ENCODE measurements around the gene R3HDML. TPM values are rescaled to one million over a fixed set of nuclear protein-coding genes. Genes with fewer than 3 reads are reported as not detected.

Gene R3HDML
- total RNA-seq, 1 donor from 2014 or later = not detected

DNA sequence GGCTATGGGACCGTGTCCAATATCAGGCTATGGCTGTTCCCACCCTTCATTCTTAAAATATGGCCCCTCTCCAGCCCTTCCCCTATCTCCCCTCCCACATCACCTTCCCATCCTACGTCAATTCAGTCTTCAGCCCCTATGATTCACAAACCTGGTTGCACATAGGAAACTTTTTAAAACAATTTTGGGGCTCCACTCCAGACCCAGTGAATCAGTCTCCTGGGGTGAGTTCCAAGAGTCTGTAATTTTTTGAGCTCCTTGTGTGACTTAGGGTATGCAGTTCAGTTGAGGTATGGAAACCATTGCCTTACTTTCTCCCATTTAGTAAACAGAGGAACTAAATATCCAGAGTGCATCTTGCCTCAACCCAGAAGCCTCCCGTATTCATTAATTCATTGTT, 24.2 kb downstream of the R3HDML start:
- no peak overlapping the region for H3K4me3 ChIP-seq (ENCODE audit: low read depth, low read length)
- TF ChIP-seq, protein P1, sequence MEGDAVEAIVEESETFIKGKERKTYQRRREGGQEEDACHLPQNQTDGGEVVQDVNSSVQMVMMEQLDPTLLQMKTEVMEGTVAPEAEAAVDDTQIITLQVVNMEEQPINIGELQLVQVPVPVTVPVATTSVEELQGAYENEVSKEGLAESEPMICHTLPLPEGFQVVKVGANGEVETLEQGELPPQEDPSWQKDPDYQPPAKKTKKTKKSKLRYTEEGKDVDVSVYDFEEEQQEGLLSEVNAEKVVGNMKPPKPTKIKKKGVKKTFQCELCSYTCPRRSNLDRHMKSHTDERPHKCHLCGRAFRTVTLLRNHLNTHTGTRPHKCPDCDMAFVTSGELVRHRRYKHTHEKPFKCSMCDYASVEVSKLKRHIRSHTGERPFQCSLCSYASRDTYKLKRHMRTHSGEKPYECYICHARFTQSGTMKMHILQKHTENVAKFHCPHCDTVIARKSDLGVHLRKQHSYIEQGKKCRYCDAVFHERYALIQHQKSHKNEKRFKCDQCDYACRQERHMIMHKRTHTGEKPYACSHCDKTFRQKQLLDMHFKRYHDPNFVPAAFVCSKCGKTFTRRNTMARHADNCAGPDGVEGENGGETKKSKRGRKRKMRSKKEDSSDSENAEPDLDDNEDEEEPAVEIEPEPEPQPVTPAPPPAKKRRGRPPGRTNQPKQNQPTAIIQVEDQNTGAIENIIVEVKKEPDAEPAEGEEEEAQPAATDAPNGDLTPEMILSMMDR (conservative IDR thresholded peaks at IDR 0.05; ENCODE audit: low read depth, low read length) = no peak
- DNase-seq (ENCODE audit: low read depth) = no peak

DNA sequence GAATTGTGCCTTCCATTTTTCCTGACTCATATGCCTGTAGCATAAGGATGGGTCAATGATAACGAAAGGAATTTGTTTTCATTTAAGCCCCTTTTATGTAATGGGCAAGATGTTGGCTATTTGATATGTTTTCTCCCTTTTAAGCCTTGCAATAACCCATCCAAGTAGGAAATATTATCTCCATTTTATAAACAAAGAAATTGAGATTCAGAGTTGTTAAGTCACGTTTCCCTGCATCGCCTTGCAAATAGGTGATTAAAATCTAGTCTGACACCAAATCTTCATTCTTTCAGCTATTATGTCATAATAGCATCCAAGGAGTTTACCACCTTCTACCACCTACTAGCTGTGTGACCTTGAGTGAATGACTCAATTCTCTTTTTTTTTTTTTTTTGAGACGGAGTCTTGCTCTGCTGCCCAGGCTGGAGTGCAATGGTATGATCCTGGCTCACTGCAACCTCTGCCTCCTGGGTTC, 25.7 kb downstream of the R3HDML start:
- DNase-seq (ENCODE audit: low read depth) = no peak
- no peak overlapping the region for H3K4me3 ChIP-seq (ENCODE audit: low read depth, low read length)
- TF ChIP-seq, protein P1 (conservative IDR thresholded peaks at IDR 0.05; ENCODE audit: low read depth, low read length) = no peak

DNA sequence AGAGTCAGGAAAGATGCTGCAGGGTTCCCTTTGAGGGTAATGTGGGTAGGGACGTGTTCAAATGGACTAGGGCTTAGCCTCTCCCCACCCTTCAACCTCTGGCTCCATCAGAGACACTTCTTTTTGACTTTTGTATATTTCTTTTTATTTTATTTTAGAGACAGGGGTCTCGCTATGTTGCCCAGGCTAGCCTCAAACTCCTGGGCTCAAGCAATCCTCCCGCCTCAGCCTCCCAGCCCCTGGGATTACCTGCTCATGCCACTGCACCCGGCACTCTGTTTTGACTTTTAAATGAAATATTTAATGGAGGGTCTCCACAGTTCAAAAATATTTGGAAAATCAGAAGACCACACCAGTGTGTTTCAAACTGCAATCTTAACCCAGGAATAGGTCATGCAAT, 27.2 kb downstream of the R3HDML start:
- TF ChIP-seq, protein P1 (conservative IDR thresholded peaks at IDR 0.05; ENCODE audit: low read depth, low read length) = no peak
- no peak for DNase-seq (ENCODE audit: low read depth)
- H3K4me3 ChIP-seq (ENCODE audit: low read depth, low read length) = no peak overlapping the region

DNA sequence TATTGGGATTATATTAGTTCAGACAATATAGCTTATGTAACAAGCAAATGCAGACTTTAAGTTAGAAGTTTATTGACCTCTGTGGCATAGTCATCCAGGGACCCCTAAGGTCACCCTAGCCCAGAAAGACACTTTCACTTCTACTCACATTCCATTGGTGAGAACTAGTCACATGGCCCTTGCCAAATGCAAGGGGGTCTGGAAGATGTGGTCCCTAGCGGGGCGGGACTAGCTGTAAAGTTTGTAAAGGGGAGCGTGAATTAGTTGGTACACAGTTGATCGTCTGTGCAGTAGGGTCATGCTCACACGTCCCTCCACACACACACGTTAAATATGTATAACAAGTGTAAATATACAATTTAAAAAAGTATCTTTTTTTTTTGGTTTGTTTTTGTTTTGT, 27.9 kb downstream of the R3HDML start:
- no peak for DNase-seq (ENCODE audit: low read depth)
- TF ChIP-seq, protein P1 (conservative IDR thresholded peaks at IDR 0.05; ENCODE audit: low read depth, low read length) = no peak
- H3K4me3 ChIP-seq (ENCODE audit: low read depth, low read length) = no peak overlapping the region

DNA sequence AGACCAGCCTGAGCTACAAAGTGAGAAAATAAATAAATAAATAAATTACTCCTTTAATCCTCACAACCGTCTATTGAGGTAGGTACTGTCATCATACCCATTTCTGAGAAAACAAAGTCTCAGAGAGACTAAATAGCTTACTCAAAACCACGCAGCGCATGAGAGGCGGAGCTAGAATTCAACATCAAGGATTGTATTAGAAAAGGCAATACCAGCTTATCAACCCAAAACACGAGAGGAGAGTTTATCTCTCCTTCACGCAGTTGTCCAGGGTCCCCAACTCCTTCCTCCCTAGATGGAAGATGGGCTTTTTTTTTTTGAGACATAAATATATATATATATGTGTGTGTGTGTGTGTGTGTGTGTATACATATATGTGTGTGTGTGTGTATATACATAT, 30.9 kb downstream of the R3HDML start:
- H3K4me3 ChIP-seq (ENCODE audit: low read depth, low read length) = no peak overlapping the region
- no peak for DNase-seq (ENCODE audit: low read depth)
- TF ChIP-seq, protein P1 (conservative IDR thresholded peaks at IDR 0.05; ENCODE audit: low read depth, low read length) = no peak

DNA sequence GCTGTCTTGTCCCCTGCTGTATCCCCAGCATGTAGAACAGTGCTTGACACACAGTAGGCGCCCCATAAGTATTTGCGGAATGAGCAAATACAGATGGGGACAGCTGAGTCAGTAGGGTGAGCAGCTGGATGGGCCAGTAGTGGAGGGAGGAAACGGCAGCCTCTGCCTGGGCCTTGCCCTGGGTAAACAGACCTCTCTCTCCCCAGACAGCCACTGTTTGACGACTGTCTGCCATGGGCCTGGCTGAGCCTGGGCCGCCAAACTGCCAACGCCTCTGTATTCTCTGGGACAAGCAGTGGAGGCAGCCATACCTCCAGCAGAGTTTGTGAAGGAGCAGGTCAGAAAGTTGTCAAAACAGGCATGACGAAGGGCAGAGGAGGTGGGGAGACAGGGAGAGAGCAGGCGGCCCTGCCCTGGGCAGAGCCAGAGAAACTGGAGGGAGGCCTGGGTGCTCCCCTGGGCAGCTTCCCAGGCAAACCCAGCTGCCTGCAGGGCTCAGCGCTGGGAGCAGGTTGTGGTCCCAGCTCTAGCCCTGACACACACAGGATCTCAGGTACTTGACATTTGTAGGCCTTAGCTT, 33.9 kb downstream of the R3HDML start:
- no peak overlapping the region for H3K4me3 ChIP-seq (ENCODE audit: low read depth, low read length)
- TF ChIP-seq, protein P1 (conservative IDR thresholded peaks at IDR 0.05; ENCODE audit: low read depth, low read length) = no peak
- DNase-seq (ENCODE audit: low read depth) = no peak

DNA sequence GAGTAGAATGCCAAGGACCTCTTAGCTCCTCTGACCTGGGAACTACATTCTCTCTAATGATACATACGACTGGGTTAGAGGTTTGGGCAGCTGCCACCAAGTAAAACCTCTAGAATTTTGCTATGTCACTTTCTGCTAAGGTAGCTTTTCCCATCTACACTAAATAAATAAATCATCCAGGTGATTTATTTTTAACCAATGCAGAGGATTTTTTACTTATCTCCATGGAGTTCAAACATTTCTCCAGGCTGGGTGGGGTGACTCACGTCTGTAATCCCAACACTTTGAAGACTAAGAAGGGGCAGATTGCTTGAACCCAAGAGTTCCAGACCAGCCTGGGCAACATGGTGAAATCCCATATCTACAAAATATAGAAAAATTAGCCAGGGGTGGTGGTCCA, 45.8 kb downstream of the R3HDML start:
- H3K4me3 ChIP-seq (ENCODE audit: low read depth, low read length) = no peak overlapping the region
- no peak for DNase-seq (ENCODE audit: low read depth)
- TF ChIP-seq, protein P1 (conservative IDR thresholded peaks at IDR 0.05; ENCODE audit: low read depth, low read length) = no peak

Data from epithelial cell of proximal tubule (primary cell).